ENCODE results near the gene IQGAP1.

Gene IQGAP1

GRCh38 chr15:90531147-90531546 lies 143.1 kb downstream of the IQGAP1 start:
- no peak for ATAC-seq

GRCh38 chr15:90535254-90535653 lies 147.2 kb downstream of the IQGAP1 start:
- no peak for ATAC-seq

GRCh38 chr15:90539789-90540188 lies 151.7 kb downstream of the IQGAP1 start:
- peak; percentile 86 to 90 for ATAC-seq

- no peak for ATAC-seq
These were observed 152.7 kb downstream of the IQGAP1 start for GRCh38 chr15:90540768-90541167.

GRCh38 chr15:90545095-90545494 lies 157.1 kb downstream of the IQGAP1 start:
- peak; percentile 72 to 75 for ATAC-seq

- ATAC-seq, result no peak
These were observed 159.5 kb downstream of the IQGAP1 start for GRCh38 chr15:90547540-90547939.

GRCh38 chr15:90550919-90551318 lies 162.9 kb downstream of the IQGAP1 start:
- ATAC-seq, result peak in 1 of 2 donors; percentile 30

Data from activated CD4-positive, CD25-positive, alpha-beta regulatory T cell treated with anti-CD3 and anti-CD28 coated beads, Interleukin-2, amount 50 U/mL, for 24 hours (primary cell).